IMR-90 (cell line): ENCODE results near the gene TPX2. TPM values are rescaled to one million over a fixed set of nuclear protein-coding genes. Genes with fewer than 3 reads are reported as not detected.

ENCODE experiments used
- ATAC-seq: fragments of 200-7000 bp; cut with Tn5 transposase; 2 replicates; pipeline ENCODE4 v1.9.1; 2020; ENCODE audit warnings: low read depth, mild to moderate bottlenecking, moderate library complexity
- BruUV-seq: library from RNA; stranded (reverse); fragments of 400-500 nt; replicated peaks from 2 replicates; lab custom pipeline; 2021; lab: Mats Ljungman, UMichigan
- CTCF ChIA-PET: fragments of 300-600 bp; formaldehyde crosslinking; extraction: SDS; loops from one replicate; lab custom pipeline; 2021; ENCODE audit warnings: antibody characterized with exemption; lab: Yijun Ruan, JAX
- POLR2A ChIA-PET: fragments of 300-600 bp; sonication (Branson Sonifier 250); formaldehyde crosslinking; loops from one replicate; lab custom pipeline; 2022; ENCODE audit warnings: antibody characterized with exemption; ENCODE audit not compliant: unreplicated experiment; lab: Charles Lee
- DNase-seq: peaks from one replicate; pipeline ENCODE4 v3.0.0; 2013
- H2AFZ ChIP-seq: replicated peaks from 2 replicates; pipeline ENCODE3; 2013; ENCODE audit warnings: low read length, mild to moderate bottlenecking; ENCODE audit not compliant: poor library complexity
- H2AK5ac ChIP-seq: 2 replicates; pipeline ENCODE4 v1.6.1; 2013; ENCODE audit warnings: low read depth, low read length, inconsistent platforms
- H2AK9ac ChIP-seq: replicated peaks from 2 replicates; pipeline ENCODE3; 2013; ENCODE audit warnings: mild to moderate bottlenecking, low read depth, low read length, moderate library complexity; ENCODE audit not compliant: poor library complexity
- H2BK120ac ChIP-seq: 2 replicates; pipeline ENCODE4 v1.6.1; 2013; ENCODE audit warnings: low read depth, low read length, inconsistent platforms
- H2BK15ac ChIP-seq: 3 replicates; pipeline ENCODE4 v1.6.1; 2013; ENCODE audit warnings: low read depth, low read length, inconsistent platforms
- H2BK20ac ChIP-seq: 2 replicates; pipeline ENCODE4 v1.6.1; 2013; ENCODE audit warnings: low read depth, mild to moderate bottlenecking, inconsistent platforms, low read length, moderate library complexity
- H2BK5ac ChIP-seq: 2 replicates; pipeline ENCODE4 v1.6.1; 2013; ENCODE audit warnings: mild to moderate bottlenecking, low read depth, low read length, inconsistent platforms; ENCODE audit not compliant: poor library complexity, severe bottlenecking
- H3K14ac ChIP-seq: replicated peaks from 2 replicates; pipeline ENCODE4 v1.6.1; 2013; ENCODE audit warnings: low read depth, low read length, inconsistent platforms
- H3K18ac ChIP-seq: 2 replicates; pipeline ENCODE4 v1.6.1; 2013; ENCODE audit warnings: low read depth, low read length, control low read depth
- H3K23ac ChIP-seq: 2 replicates; pipeline ENCODE4 v1.6.1; 2013; ENCODE audit warnings: low read depth, low read length, inconsistent platforms
- H3K27ac ChIP-seq: 2 replicates; pipeline ENCODE4 v1.5.1; 2013; ENCODE audit warnings: mild to moderate bottlenecking, control low read depth, low read length; ENCODE audit not compliant: insufficient read depth
- H3K27me3 ChIP-seq: 2 replicates; pipeline ENCODE4 v1.6.1; 2013; ENCODE audit warnings: low read length; ENCODE audit not compliant: control insufficient read depth, insufficient read depth
- H3K36me3 ChIP-seq: 2 replicates; pipeline ENCODE4 v1.6.1; 2013; ENCODE audit warnings: low read length, mixed read lengths; ENCODE audit not compliant: control insufficient read depth, insufficient read depth
- H3K4ac ChIP-seq: 2 replicates; pipeline ENCODE4 v1.6.1; 2013; ENCODE audit warnings: low read depth, low read length, inconsistent platforms
- H3K4me1 ChIP-seq: 2 replicates; pipeline ENCODE4 v1.6.1; 2013; ENCODE audit warnings: low read length, mixed read lengths; ENCODE audit not compliant: control insufficient read depth, insufficient read depth
- H3K4me2 ChIP-seq: 2 replicates; pipeline ENCODE4 v1.6.1; 2013; ENCODE audit warnings: low read depth, mild to moderate bottlenecking, control low read depth, low read length, moderate library complexity
- H3K4me3 ChIP-seq: 2 replicates; pipeline ENCODE4 v1.5.1; 2013; ENCODE audit warnings: low read depth, mild to moderate bottlenecking, control low read depth, low read length, moderate library complexity; ENCODE audit not compliant: insufficient read depth
- H3K56ac ChIP-seq: 2 replicates; pipeline ENCODE4 v1.6.1; 2013; ENCODE audit warnings: low read length, inconsistent platforms; ENCODE audit not compliant: insufficient read depth; ENCODE audit errors: extremely low read depth
- H3K79me1 ChIP-seq, 2 experiments: 2 replicates each; pipeline ENCODE4 v1.6.1; 2013; ENCODE audit warnings: low read length in 2 of 2, inconsistent platforms in 1 of 2, low read depth in 1 of 2
- H3K9ac ChIP-seq: 2 replicates; pipeline ENCODE4 v1.6.1; 2013; ENCODE audit warnings: low read depth, low read length, control low read depth
- H3K9me1 ChIP-seq: 2 replicates; pipeline ENCODE4 v1.6.1; 2013; ENCODE audit warnings: low read length, inconsistent platforms; ENCODE audit not compliant: insufficient read depth
- H3K9me3 ChIP-seq: 2 replicates; pipeline ENCODE4 v1.6.1; 2013; ENCODE audit warnings: low read length; ENCODE audit not compliant: control insufficient read depth, insufficient read depth
- H4K20me1 ChIP-seq: 2 replicates; pipeline ENCODE4 v1.6.1; 2013; ENCODE audit warnings: low read length, inconsistent platforms; ENCODE audit not compliant: insufficient read depth
- H4K5ac ChIP-seq: 2 replicates; pipeline ENCODE4 v1.6.1; 2013; ENCODE audit warnings: mild to moderate bottlenecking, low read depth, low read length, control low read depth
- H4K8ac ChIP-seq, 2 experiments: 2 replicates each; pipeline ENCODE4 v1.6.1; 2013; ENCODE audit warnings: low read depth in 2 of 2, low read length in 2 of 2, control low read depth in 1 of 2, inconsistent platforms in 1 of 2
- H4K91ac ChIP-seq: 2 replicates; pipeline ENCODE4 v1.6.1; 2013; ENCODE audit warnings: low read depth, low read length, inconsistent platforms; ENCODE audit not compliant: insufficient read depth
- CEBPB ChIP-seq: IDR thresholded peaks from 2 replicates; pipeline ENCODE4 v1.6.1; 2012; ENCODE audit warnings: low read depth, low read length, improper control_type of control experiment
- MAFK ChIP-seq: IDR thresholded peaks from 2 replicates; pipeline ENCODE4 v1.6.1; 2012; ENCODE audit warnings: low read depth, low read length, improper control_type of control experiment
- RAD21 ChIP-seq: IDR thresholded peaks from 2 replicates; pipeline ENCODE4 v1.6.1; 2012; ENCODE audit warnings: low read length, improper control_type of control experiment
- RCOR1 ChIP-seq: IDR thresholded peaks from 2 replicates; pipeline ENCODE4 v1.6.1; 2012; ENCODE audit warnings: mild to moderate bottlenecking, low read length, improper control_type of control experiment; ENCODE audit not compliant: insufficient replicate concordance
- SMC3 ChIP-seq: fragments of 150-350 bp; IDR thresholded peaks from 2 replicates; pipeline ENCODE4 v1.6.1; 2016; ENCODE audit warnings: low read depth, mild to moderate bottlenecking, antibody characterized with exemption, low read length, moderate library complexity
- WGBS, 2 experiments: methylation state at CpG; one replicate each; pipeline versions ENCODE4 v1.1.5 to v1.1.7; 2013; ENCODE audit warnings: missing lambda C conversion rate in 2 of 2; ENCODE audit not compliant: insufficient read length in 1 of 2; ENCODE audit errors: extremely low coverage in 2 of 2; 5-methylcytosine and 5-hydroxymethylcytosine counted together
- dilution Hi-C: fragments of 300-500 bp; cut with HindIII; formaldehyde crosslinking; loops from one replicate; pipeline ENCODE4 v1.14.3; 2018; ENCODE audit warnings: low sequenced_read_pairs; ENCODE audit not compliant: unreplicated experiment
- in situ Hi-C: fragments of 300-500 bp; cut with MboI; formaldehyde crosslinking; loops from 3 replicates; pipeline ENCODE4 v1.14.3; 2019; ENCODE audit warnings: low sequenced_read_pairs, inconsistent platforms, mixed read lengths
- intact Hi-C: fragments of 100-400 bp; cut with micrococcal nuclease; formaldehyde crosslinking; loops from 2 replicates; pipeline ENCODE4 v1.10.0; 2022
- polyA plus RNA-seq, 3 experiments: library from polyadenylated mRNA; depleted of rRNA; stranded (reverse); fragments of >200 nt; gene quantifications; 2 replicates each; pipeline ENCODE4 v1.2.3, GENCODE V29; 2012; ENCODE audit warnings: low replicate concordance in 1 of 3
- total RNA-seq: library from RNA; depleted of rRNA; stranded (reverse); fragments of >200 nt; gene quantifications from 2 replicates; pipeline ENCODE4 v1.2.3, GENCODE V29; 2012
- TF ChIP-seq, protein P1 (sequence below): fragments of 150-350 bp; IDR thresholded peaks from 2 replicates; pipeline ENCODE4 v1.6.1; 2017; ENCODE audit warnings: mild to moderate bottlenecking, antibody characterized with exemption, low read length, low read depth
- TF ChIP-seq, protein P2 (sequence below): conservative IDR thresholded peaks from 2 replicates; pipeline ENCODE4 v1.5.1; 2012; ENCODE audit warnings: mild to moderate bottlenecking, low read depth, low read length, improper control_type of control experiment

The TPX2 gene
- total and polyA plus RNA-seq, 2 of the 4 experiments (the other 2 are of a cell fraction), result 28.5 to 72.2 TPM

DNA sequence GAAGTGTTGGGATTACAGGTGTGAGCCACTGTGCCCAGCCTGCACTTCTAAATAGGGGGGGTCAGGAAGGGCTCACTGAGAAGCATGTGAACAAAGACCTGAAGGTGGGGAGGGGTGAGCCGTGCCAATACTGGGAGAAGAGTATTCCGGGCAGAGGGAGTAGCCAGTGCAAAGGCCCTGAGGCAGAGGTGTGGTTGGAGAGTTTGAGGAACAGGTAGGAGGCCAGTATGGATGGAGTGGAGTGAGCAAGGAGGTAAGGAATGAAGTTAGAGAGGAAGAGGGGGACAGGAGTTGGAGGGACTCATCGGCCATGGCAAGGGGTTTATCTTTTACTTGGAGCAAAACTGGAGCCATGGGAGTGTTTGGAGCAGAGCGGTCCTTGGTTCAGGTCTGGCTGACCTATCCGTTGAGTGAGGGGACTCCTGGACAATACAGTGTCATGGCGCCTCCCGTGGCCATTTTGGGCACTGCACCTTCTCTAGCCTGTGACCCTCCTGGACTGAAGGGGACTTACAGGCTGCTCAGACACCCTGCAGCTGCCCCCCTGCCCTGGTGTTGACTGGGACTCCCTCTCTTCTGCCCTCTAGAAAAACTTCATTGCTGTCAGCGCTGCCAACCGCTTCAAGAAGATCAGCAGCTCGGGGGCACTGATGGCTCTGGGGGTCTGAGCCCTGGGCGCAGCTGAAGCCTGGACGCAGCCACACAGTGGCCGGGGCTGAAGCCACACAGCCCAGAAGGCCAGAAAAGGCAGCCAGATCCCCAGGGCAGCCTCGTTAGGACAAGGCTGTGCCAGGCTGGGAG is 94.2 kb downstream of the TPX2 start:
- peak; percentile 44; the same call in 1 of the 2 replicates for ATAC-seq
- Histone ChIP-seq H2AK9ac (no peak overlapping the region), H3K9me3 (no peaks in the 10 kb centered on the region), H3K36me3 (no peaks in the 10 kb centered on the region), H3K4me2 (no peak overlapping the region), H2BK20ac (no peak overlapping the region), H3K4ac (no peak overlapping the region), H4K5ac (no peak overlapping the region), H3K18ac (no peak overlapping the region), H2AFZ (no peak overlapping the region), H2BK120ac (no peak overlapping the region), H4K8ac (no peak overlapping the region), H3K9ac (no peak overlapping the region), H3K4me3 (no peak overlapping the region), H3K23ac (no peak overlapping the region), H4K20me1 (peaks cover 28% of the 10 kb centered on the region), H3K79me1 (0 out of 4 replicates have a peak, but pooled peaks cover 0 to 4% of the 10 kb centered on the region in 2 experiments), H3K4me1 (peaks cover 15% of the 10 kb centered on the region), H2BK5ac (no peak overlapping the region), H3K27ac (no peak overlapping the region), H4K91ac (no peak overlapping the region), H2AK5ac (no peak overlapping the region), H3K14ac (no peak overlapping the region), H3K56ac (no peak overlapping the region), H3K9me1 (peaks cover 30% of the 10 kb centered on the region), H2BK15ac (no peak overlapping the region), H3K27me3 (peaks cover 8% of the 10 kb centered on the region)
- WGBS, 2 experiments, result 65% methylated on average over 13 of the region's 14 CpGs; no CpG with 5 or more reads in 1 of the 2 experiments
- DNase-seq, result peak; percentile 20
- dilution Hi-C loops, result no loop called here
- ChIA-PET CTCF (interaction anchor here (0.8 to 1.3 kb wide), 4 partner anchors 10 to 171 kb away, joined by 3 to 4 read pairs (median 3); no protein-coding TSS in a partner anchor), POLR2A (no interaction called here)
- in situ Hi-C loops, result loop anchor here (25.0 kb wide), 2 partner anchors 654 to 829 kb away; partner anchors contain the start of gene C20orf203
- TF ChIP-seq, protein P1, sequence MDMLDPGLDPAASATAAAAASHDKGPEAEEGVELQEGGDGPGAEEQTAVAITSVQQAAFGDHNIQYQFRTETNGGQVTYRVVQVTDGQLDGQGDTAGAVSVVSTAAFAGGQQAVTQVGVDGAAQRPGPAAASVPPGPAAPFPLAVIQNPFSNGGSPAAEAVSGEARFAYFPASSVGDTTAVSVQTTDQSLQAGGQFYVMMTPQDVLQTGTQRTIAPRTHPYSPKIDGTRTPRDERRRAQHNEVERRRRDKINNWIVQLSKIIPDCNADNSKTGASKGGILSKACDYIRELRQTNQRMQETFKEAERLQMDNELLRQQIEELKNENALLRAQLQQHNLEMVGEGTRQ, result no peak
- TF ChIP-seq, protein P2, sequence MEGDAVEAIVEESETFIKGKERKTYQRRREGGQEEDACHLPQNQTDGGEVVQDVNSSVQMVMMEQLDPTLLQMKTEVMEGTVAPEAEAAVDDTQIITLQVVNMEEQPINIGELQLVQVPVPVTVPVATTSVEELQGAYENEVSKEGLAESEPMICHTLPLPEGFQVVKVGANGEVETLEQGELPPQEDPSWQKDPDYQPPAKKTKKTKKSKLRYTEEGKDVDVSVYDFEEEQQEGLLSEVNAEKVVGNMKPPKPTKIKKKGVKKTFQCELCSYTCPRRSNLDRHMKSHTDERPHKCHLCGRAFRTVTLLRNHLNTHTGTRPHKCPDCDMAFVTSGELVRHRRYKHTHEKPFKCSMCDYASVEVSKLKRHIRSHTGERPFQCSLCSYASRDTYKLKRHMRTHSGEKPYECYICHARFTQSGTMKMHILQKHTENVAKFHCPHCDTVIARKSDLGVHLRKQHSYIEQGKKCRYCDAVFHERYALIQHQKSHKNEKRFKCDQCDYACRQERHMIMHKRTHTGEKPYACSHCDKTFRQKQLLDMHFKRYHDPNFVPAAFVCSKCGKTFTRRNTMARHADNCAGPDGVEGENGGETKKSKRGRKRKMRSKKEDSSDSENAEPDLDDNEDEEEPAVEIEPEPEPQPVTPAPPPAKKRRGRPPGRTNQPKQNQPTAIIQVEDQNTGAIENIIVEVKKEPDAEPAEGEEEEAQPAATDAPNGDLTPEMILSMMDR, result peak; percentile 64
- TF ChIP-seq SMC3 (no peak), MAFK (no peak), RCOR1 (no peak), CEBPB (no peak), RAD21 (peak; percentile 50)
- BruUV-seq, result no TSS peak
- intact Hi-C loops, result no loop called here
